Lower leg skin (tissue), 3 donors: Measurements from ENCODE around the gene IRF1.

Source experiments
- POLR2A ChIP-seq, 2 donors: fragments of 450-650 bp; IDR thresholded peaks; one replicate each; pipeline ENCODE4 v1.6.1; 2016 to 2017; ENCODE audit warnings: antibody characterized with exemption in 2 of 2, mild to moderate bottlenecking in 1 of 2, moderate library complexity in 1 of 2
- TF ChIP-seq, protein P1 (sequence below), 3 donors: fragments of 450-650 bp; IDR thresholded peaks; one replicate each; pipeline ENCODE4 v1.5.1; 2016; ENCODE audit warnings: antibody characterized with exemption in 3 of 3, mild to moderate bottlenecking in 3 of 3, moderate library complexity in 2 of 3

DNA sequence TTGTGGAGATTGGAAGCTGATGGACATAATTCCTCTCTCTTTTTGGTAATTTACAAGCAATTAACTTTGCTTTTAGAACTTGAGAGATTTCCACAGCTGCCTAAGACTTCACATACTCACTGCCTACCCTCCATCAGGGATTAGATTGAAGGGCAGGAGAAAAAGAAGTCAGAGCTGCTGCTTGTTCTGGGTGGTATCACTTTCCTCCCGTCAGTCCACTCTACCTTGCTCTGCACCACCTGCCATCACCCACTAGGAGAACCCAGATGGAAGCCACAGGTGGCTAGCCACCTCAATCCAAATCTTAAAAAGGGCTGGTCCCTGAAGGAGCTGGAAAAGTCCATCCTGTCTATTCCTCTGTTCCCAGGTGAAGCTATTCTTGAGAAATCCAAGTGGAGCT lies 10.5 kb downstream of the IRF1 start:
- TF ChIP-seq, protein P1, sequence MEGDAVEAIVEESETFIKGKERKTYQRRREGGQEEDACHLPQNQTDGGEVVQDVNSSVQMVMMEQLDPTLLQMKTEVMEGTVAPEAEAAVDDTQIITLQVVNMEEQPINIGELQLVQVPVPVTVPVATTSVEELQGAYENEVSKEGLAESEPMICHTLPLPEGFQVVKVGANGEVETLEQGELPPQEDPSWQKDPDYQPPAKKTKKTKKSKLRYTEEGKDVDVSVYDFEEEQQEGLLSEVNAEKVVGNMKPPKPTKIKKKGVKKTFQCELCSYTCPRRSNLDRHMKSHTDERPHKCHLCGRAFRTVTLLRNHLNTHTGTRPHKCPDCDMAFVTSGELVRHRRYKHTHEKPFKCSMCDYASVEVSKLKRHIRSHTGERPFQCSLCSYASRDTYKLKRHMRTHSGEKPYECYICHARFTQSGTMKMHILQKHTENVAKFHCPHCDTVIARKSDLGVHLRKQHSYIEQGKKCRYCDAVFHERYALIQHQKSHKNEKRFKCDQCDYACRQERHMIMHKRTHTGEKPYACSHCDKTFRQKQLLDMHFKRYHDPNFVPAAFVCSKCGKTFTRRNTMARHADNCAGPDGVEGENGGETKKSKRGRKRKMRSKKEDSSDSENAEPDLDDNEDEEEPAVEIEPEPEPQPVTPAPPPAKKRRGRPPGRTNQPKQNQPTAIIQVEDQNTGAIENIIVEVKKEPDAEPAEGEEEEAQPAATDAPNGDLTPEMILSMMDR (IDR thresholded peaks at IDR 0.05), result no peak
- no peak for TF ChIP-seq POLR2A (IDR thresholded peaks at IDR 0.05)
